ENCODE data around the gene HSD17B10.
"Not testable (repeated sequence)": the region's sequence is repeated elsewhere in the genome, so short reads cannot be mapped to it uniquely, and the experiment has no call there.

The HSD17B10 gene

DNA sequence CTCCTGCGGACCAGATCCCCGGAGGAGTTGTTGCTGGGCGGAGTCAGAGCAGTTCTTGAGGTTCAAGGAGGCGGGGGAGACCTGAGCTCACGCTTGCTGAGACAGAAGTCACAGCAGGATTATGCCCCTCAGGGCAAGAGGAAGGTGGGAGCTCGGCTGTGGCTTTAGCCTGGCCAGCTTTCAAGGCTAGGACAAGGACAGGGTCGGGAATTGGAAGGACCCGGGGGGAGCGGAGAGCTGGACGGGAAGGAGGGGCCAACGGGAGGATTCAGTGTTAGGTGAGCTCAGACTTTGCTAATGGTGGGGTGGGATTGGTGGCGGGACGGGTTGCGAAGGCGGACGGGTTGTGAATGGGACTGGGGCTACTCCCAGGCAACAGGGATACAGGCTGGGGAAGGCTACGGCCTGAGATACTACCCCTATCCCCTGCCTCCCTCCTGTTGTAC, 11.3 kb downstream of the HSD17B10 start, which contains the start of gene RIBC1:
Gene RIBC1 (plus strand): TSS at position 13 of the 446 bp plus-strand sequence. CDS start 3,404 bp downstream, outside the sequence.
- no peak for DNase-seq (ENCODE audit: low spot score)
- in situ Hi-C loops (cut with MboI; ENCODE audit: low sequenced_read_pairs, unreplicated experiment) = no loop called here
- TF ChIP-seq, protein P1, sequence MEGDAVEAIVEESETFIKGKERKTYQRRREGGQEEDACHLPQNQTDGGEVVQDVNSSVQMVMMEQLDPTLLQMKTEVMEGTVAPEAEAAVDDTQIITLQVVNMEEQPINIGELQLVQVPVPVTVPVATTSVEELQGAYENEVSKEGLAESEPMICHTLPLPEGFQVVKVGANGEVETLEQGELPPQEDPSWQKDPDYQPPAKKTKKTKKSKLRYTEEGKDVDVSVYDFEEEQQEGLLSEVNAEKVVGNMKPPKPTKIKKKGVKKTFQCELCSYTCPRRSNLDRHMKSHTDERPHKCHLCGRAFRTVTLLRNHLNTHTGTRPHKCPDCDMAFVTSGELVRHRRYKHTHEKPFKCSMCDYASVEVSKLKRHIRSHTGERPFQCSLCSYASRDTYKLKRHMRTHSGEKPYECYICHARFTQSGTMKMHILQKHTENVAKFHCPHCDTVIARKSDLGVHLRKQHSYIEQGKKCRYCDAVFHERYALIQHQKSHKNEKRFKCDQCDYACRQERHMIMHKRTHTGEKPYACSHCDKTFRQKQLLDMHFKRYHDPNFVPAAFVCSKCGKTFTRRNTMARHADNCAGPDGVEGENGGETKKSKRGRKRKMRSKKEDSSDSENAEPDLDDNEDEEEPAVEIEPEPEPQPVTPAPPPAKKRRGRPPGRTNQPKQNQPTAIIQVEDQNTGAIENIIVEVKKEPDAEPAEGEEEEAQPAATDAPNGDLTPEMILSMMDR (IDR thresholded peaks at IDR 0.05; ENCODE audit: borderline replicate concordance, control extremely low read depth, extremely low read depth, insufficient read depth, missing control alignments) = no peak

DNA sequence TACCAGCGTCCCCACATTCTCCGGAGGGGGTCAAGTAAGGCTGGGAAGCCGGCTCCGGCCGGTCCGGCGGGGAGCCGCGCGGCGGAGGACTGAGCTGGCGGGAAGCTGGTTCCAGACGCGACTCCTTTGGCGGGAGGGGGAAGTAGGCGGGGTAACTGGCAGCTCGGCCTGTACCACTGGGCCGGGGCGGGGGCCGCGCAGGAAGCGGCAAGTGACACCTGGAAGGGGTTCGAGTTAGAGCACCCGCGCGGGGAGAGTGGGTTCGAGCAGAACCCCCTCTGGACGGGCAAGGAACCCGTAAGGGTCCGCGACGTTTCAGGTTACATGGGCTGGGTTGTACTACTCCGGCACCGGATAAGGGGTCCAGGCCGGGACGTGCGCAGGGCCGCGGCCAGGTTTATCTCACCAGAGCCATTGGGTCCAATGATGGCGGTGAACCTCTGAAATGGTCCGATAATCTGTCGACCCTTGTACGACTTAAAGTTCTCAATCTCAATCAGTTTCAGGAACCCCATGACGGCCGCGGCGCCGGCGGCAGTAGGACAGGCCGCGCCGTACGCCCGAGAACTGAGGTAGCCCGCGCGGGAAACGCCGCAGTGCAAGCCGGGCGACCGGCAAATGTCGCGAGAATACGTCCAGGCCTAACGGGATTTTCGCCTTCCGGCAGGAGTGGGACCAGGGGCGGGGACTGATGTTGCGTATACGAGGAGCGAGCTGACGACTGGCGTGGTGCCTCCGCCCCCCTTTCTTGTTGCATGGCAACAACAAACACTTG, 11.9 kb downstream of the HSD17B10 start, which contains the start of gene SMC1A:
Gene SMC1A (minus strand): TSS at position 569 of the 775 bp plus-strand sequence. CDS start 54 bp downstream, at position 515.
- TF ChIP-seq, protein P1 (IDR thresholded peaks at IDR 0.05; ENCODE audit: borderline replicate concordance, control extremely low read depth, extremely low read depth, insufficient read depth, missing control alignments) = no peak
- in situ Hi-C loops (cut with MboI; ENCODE audit: low sequenced_read_pairs, unreplicated experiment) = no loop called here

DNA sequence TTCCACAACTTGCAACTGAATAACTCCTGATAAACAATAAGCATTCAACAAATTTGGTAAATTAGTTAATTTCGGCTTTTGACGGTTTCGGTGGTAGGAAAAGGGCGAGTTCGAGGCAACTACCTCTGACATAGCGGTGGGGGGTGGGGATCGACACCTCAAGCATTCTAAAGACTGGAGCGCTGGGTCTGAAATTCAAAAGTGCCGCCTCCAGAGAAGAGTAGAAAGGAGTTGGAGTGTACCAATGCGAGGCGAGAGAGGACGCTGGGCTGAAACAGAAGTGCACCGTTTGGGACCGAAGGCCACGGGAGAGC, 12.4 kb downstream of the HSD17B10 start:
- in situ Hi-C loops (cut with MboI; ENCODE audit: low sequenced_read_pairs, unreplicated experiment) = no loop called here
- DNase-seq (ENCODE audit: low spot score) = no peak
- TF ChIP-seq, protein P1 (IDR thresholded peaks at IDR 0.05; ENCODE audit: borderline replicate concordance, control extremely low read depth, extremely low read depth, insufficient read depth, missing control alignments) = no peak

More for the DNA sequence above, 11.9 kb downstream of the HSD17B10 start, which contains the start of gene SMC1A:
- peak; percentile 97 for DNase-seq (ENCODE audit: low spot score)

DNA sequence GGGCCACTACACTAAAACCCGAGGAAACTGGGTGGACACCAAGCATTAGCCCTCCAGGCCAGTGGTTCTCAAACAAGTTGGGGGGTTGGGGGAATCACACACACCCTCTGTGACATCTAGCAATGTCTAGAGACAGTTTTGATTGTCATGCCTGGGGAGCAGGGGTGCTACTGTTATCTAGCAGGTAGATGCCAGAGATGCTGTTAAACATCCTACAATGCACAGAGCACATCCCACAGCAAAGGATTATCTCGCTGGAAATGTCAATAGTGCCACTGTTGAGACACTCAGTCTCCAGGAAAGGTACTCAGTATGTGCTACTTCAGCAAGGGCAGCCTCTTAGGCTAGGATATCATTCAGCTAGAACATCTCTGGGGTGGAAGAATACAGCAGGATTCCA, 13.0 kb downstream of the HSD17B10 start:
- in situ Hi-C loops (cut with MboI; ENCODE audit: low sequenced_read_pairs, unreplicated experiment) = no loop called here
- TF ChIP-seq, protein P1 (IDR thresholded peaks at IDR 0.05; ENCODE audit: borderline replicate concordance, control extremely low read depth, extremely low read depth, insufficient read depth, missing control alignments) = no peak
- no peak for DNase-seq (ENCODE audit: low spot score)

DNA sequence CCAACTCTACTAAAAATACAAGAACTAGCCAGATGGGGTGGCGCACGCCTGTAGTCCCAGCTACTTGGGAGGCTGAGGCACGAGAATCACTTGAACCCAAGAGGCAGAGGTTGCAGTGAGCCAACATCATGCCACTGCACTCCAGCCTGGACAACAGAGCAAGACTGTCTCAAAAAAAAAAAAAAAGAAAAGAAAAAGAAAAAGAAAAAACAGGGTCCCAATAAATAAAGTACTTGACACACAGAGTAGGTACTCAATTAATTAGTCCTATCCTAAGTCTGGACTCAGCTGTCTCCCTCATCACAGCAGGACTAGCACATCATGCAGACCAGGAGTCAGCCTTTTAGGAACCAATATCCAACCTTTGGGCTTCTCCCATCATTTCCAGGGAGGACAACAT, 13.8 kb downstream of the HSD17B10 start:
- in situ Hi-C loops (cut with MboI; ENCODE audit: low sequenced_read_pairs, unreplicated experiment) = not testable (repeated sequence)

DNA sequence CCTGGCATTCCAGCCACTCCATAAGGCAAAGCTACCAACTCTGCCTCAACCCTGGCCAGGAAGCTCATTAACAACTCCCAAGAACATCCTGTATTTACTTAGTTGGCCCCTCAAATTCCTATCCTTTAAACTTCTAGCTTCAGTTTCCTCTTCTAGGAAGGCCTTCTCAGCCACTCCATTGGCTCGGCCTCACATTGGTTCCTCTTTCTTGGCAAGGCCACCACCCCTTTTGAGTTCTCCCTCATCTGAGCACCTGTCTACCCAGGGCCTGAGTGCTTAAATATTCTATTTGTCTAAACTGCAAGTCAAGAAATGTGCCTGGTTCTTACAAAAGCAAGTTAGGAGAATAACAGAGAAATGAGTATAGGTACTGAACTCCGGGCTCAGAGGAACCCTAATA, 21.7 kb downstream of the HSD17B10 start:
- no peak for DNase-seq (ENCODE audit: low spot score)
- in situ Hi-C loops (cut with MboI; ENCODE audit: low sequenced_read_pairs, unreplicated experiment) = no loop called here

More for the DNA sequence above, 13.8 kb downstream of the HSD17B10 start:
- DNase-seq (ENCODE audit: low spot score) = not testable (repeated sequence)

DNA sequence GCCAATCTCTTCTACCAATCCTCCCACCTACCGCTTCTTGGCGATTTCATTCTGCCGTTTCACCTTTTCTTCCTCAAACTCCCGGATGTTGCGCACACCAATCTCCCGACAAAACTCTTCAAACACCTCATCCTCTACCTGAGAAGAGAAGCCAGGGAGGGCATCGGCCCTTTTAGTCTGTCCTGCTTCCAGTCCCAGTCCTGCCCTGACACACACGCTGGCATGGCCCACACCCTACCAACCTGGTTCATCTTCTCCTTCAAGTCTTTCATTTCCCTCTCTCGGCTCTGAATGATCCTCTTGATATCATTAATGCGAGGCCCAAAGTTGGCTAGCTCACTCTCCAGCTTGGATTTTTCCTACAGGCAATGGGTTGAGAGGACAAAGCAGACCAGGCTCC, 30.6 kb downstream of the HSD17B10 start:
- TF ChIP-seq, protein P1 (IDR thresholded peaks at IDR 0.05; ENCODE audit: borderline replicate concordance, control extremely low read depth, extremely low read depth, insufficient read depth, missing control alignments) = no peak
- in situ Hi-C loops (cut with MboI; ENCODE audit: low sequenced_read_pairs, unreplicated experiment) = no loop called here
- DNase-seq (ENCODE audit: low spot score) = no peak

More for the DNA sequence above, 21.7 kb downstream of the HSD17B10 start:
- TF ChIP-seq, protein P1 (IDR thresholded peaks at IDR 0.05; ENCODE audit: borderline replicate concordance, control extremely low read depth, extremely low read depth, insufficient read depth, missing control alignments) = no peak
